LHCN-M2 (cell line): Measurements from ENCODE around the gene CMBL. TPM values are rescaled to one million over a fixed set of nuclear protein-coding genes. Genes with fewer than 3 reads are reported as not detected.

Experiments used
- total RNA-seq: library from RNA; depleted of rRNA; stranded (reverse); fragments of >200 nt; gene quantifications from 2 replicates; pipeline ENCODE4 v1.2.3, GENCODE V29; 2014; rRNA removed

CMBL gene
- total RNA-seq, 1 experiment from 2014 or later, result 4.0 TPM

Other genes starting within 250 kb of the CMBL start
- gene ATPSCKMT, start 58.0 kb downstream of the CMBL start, total RNA-seq, result 48.2 and 55.5 TPM in 2 replicates
- gene CCT5, start 57.6 kb downstream of the CMBL start, total RNA-seq, result 532 and 556 TPM in 2 replicates
- 20.7 and 28.7 TPM in 2 replicates for gene MARCHF6, start 45.8 kb upstream of the CMBL start, total RNA-seq
- 1.1 and 1.3 TPM in 2 replicates for gene ROPN1L, start 134.0 kb upstream of the CMBL start, total RNA-seq